Trophoblast cell (in vitro differentiated cells and primary cell): ENCODE measurements around the gene PLCH2.
A peak's percentile ranks its signal among the peaks of the same experiment; 100 is the strongest.

ENCODE experiments used
- DNase-seq, 2 donors: peaks; one replicate each; pipeline ENCODE4 v3.0.0-alpha.2; 2016
- H2AFZ ChIP-seq: 2 replicates; pipeline ENCODE4 v1.6.1; 2013; ENCODE audit warnings: low read length, moderate library complexity, mild to moderate bottlenecking; ENCODE audit not compliant: insufficient read depth, poor library complexity
- H2AK5ac ChIP-seq: 2 replicates; pipeline ENCODE4 v1.6.1; 2013; ENCODE audit warnings: mild to moderate bottlenecking, low read length
- H2BK120ac ChIP-seq: 2 replicates; pipeline ENCODE4 v1.6.1; 2013; ENCODE audit warnings: low read length, mild to moderate bottlenecking, moderate library complexity; ENCODE audit not compliant: insufficient read depth, poor library complexity
- H2BK12ac ChIP-seq: 2 replicates; pipeline ENCODE4 v1.6.1; 2013; ENCODE audit warnings: mild to moderate bottlenecking, low read length, moderate library complexity
- H2BK5ac ChIP-seq: 2 replicates; pipeline ENCODE4 v1.6.1; 2013; ENCODE audit warnings: low read length, low read depth, moderate library complexity, mild to moderate bottlenecking; ENCODE audit not compliant: poor library complexity
- H3K14ac ChIP-seq: 2 replicates; pipeline ENCODE4 v1.6.1; 2013; ENCODE audit warnings: mild to moderate bottlenecking, low read length
- H3K18ac ChIP-seq: 2 replicates; pipeline ENCODE4 v1.6.1; 2013; ENCODE audit warnings: mild to moderate bottlenecking, low read length
- H3K23ac ChIP-seq: 2 replicates; pipeline ENCODE4 v1.6.1; 2013; ENCODE audit warnings: low read length
- H3K27ac ChIP-seq: 2 replicates; pipeline ENCODE4 v1.5.1; 2013; ENCODE audit warnings: low read depth, mild to moderate bottlenecking, inconsistent platforms, low read length, moderate library complexity
- H3K27me3 ChIP-seq: 2 replicates; pipeline ENCODE4 v1.6.1; 2013; ENCODE audit warnings: inconsistent platforms, mild to moderate bottlenecking, low read length, moderate library complexity; ENCODE audit not compliant: insufficient read depth
- H3K36me3 ChIP-seq, 2 experiments: 1 replicate in 1 of 2; 2 replicates in 1 of 2; pipeline ENCODE4 v1.6.1; 2013; ENCODE audit warnings: low read length in 2 of 2, mild to moderate bottlenecking in 2 of 2, moderate library complexity in 1 of 2; ENCODE audit not compliant: insufficient read depth in 2 of 2, control insufficient read depth in 1 of 2
- H3K4ac ChIP-seq: 2 replicates; pipeline ENCODE4 v1.6.1; 2013; ENCODE audit warnings: low read depth, mild to moderate bottlenecking, low read length, moderate library complexity
- H3K4me1 ChIP-seq, 2 experiments: 1 replicate in 1 of 2; 2 replicates in 1 of 2; pipeline ENCODE4 v1.6.1; 2013; ENCODE audit warnings: low read length in 2 of 2, mild to moderate bottlenecking in 2 of 2, moderate library complexity in 1 of 2; ENCODE audit not compliant: insufficient read depth in 2 of 2, control insufficient read depth in 1 of 2
- H3K4me2 ChIP-seq: 2 replicates; pipeline ENCODE4 v1.6.1; 2013; ENCODE audit warnings: inconsistent platforms, mild to moderate bottlenecking, low read length, moderate library complexity
- H3K4me3 ChIP-seq: 2 replicates; pipeline ENCODE4 v1.5.1; 2013; ENCODE audit warnings: mild to moderate bottlenecking, low read depth, low read length, inconsistent platforms
- H3K79me1 ChIP-seq: one replicate; pipeline ENCODE4 v1.6.1; 2013; ENCODE audit warnings: low read length
- H3K79me2 ChIP-seq: 2 replicates; pipeline ENCODE4 v1.6.1; 2013; ENCODE audit warnings: low read length, mild to moderate bottlenecking; ENCODE audit not compliant: control insufficient read depth, insufficient read depth, poor library complexity
- H3K9ac ChIP-seq: 2 replicates; pipeline ENCODE4 v1.6.1; 2013; ENCODE audit warnings: mild to moderate bottlenecking, low read length
- H3K9me3 ChIP-seq: 2 replicates; pipeline ENCODE4 v1.6.1; 2013; ENCODE audit warnings: low read depth, mild to moderate bottlenecking, control low read depth, inconsistent platforms, low read length; ENCODE audit not compliant: insufficient read depth
- H4K12ac ChIP-seq: 2 replicates; pipeline ENCODE4 v1.6.1; 2013; ENCODE audit warnings: low read depth, mild to moderate bottlenecking, low read length, moderate library complexity
- H4K8ac ChIP-seq: 2 replicates; pipeline ENCODE4 v1.6.1; 2013; ENCODE audit warnings: low read depth, mild to moderate bottlenecking, low read length, moderate library complexity
- H4K91ac ChIP-seq: one replicate; pipeline ENCODE4 v1.6.1; 2013; ENCODE audit warnings: low read depth, mild to moderate bottlenecking, low read length, moderate library complexity
- WGBS: extraction: QIAGEN DNeasy Blood & Tissue Kit; methylation state at CpG from one replicate; pipeline ENCODE4 v1.1.7; 2013; ENCODE audit warnings: missing lambda C conversion rate; ENCODE audit not compliant: insufficient read length, insufficient coverage; ENCODE audit errors: extremely low coverage; 5-methylcytosine and 5-hydroxymethylcytosine counted together

The PLCH2 gene

DNA sequence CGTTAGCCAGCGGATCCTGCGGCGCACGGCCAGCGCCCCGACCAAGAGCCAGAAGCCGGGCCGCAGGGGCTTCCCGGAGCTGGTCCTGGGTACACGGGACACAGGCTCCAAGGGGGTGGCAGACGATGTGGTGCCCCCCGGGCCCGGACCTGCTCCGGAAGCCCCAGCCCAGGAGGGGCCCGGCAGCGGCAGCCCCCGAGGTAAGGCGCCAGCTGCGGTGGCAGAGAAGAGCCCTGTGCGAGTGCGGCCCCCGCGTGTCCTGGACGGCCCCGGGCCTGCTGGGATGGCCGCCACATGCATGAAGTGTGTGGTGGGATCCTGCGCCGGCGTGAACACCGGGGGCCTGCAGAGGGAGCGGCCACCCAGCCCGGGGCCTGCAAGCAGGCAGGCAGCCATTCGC lies 26.1 kb downstream of the PLCH2 start:
- Histone ChIP-seq H3K27ac (no peak overlapping the region), H3K4me3 (no peak overlapping the region), H2BK5ac (no peak overlapping the region), H3K23ac (no peak overlapping the region), H4K8ac (no peak overlapping the region), H3K9ac (no peak overlapping the region), H2AK5ac (no peak overlapping the region), H3K79me2 (no peaks in the 10 kb centered on the region), H3K9me3 (peaks cover 5% of the 10 kb centered on the region), H3K36me3 (no peaks in the 10 kb centered on the region), H2BK120ac (no peak overlapping the region), H4K12ac (no peak overlapping the region), H3K79me1 (no peaks in the 10 kb centered on the region), H3K18ac (no peak overlapping the region), H3K4ac (no peak overlapping the region), H2AFZ (no peak overlapping the region), H3K14ac (no peak overlapping the region), H3K4me1 (no peaks in the 10 kb centered on the region), H2BK12ac (no peak overlapping the region), H3K4me2 (no peak overlapping the region), H3K27me3 (no peaks in the 10 kb centered on the region), H4K91ac (no peak overlapping the region)
- DNase-seq = no peak
- WGBS = no CpG with 5 or more reads among the region's 34 CpGs

- H3K36me3 ChIP-seq = peaks cover 2 to 6% of the 10 kb centered on the region in 2 experiments
- no peak overlapping the region for H2BK5ac ChIP-seq
- H2BK120ac ChIP-seq = no peak overlapping the region
- H3K4me3 ChIP-seq = peak overlapping the region; percentile 30
- no peaks in the 10 kb centered on the region for H3K4me1 ChIP-seq
- H2AFZ ChIP-seq = no peak overlapping the region
- H2BK12ac ChIP-seq = no peak overlapping the region
- H3K9me3 ChIP-seq = peaks cover 5% of the 10 kb centered on the region
- H3K18ac ChIP-seq = no peak overlapping the region
- no peak overlapping the region for H3K9ac ChIP-seq
- no peaks in the 10 kb centered on the region for H3K79me2 ChIP-seq
- no peak for DNase-seq
- no peak overlapping the region for H4K8ac ChIP-seq
- H3K27ac ChIP-seq = no peak overlapping the region
- WGBS = no CpG with 5 or more reads among the region's 36 CpGs
- no peak overlapping the region for H2AK5ac ChIP-seq
- no peak overlapping the region for H3K4me2 ChIP-seq
- H3K14ac ChIP-seq = no peak overlapping the region
- no peak overlapping the region for H4K91ac ChIP-seq
- no peak overlapping the region for H3K23ac ChIP-seq
- H3K4ac ChIP-seq = no peak overlapping the region
- H3K79me1 ChIP-seq = no peaks in the 10 kb centered on the region
- H3K27me3 ChIP-seq = no peaks in the 10 kb centered on the region
- no peak overlapping the region for H4K12ac ChIP-seq
Measured at GRCh38 chr1:2502661-2503553, 26.8 kb downstream of the PLCH2 start.

DNA sequence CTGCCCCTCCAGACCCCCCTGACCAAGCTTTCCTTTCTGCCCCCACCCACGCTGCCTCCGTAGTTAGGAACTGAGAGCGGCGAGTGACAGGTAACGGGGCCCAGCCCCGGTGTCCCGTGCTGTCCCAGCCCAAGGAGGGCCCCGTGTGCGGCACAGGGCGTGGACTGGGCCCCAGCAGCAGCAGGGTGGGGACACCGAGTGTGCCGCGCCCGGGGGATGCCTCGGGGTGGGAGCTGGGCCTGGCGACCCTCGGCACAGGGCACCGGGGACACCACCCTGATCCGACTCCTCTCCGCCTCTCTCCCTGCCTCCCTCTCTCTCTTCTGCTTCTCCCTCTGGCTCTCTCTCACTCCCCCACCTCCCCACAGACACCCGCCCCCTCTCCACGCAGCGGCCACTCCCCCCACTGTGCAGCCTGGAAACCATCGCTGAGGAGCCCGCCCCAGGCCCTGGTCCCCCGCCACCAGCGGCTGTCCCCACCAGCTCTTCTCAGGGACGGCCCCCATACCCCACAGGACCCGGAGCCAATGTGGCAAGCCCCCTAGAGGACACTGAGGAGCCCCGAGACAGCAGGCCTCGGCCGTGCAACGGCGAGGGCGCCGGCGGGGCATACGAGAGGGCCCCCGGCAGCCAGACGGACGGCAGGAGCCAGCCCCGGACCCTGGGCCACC lies 27.6 kb downstream of the PLCH2 start:
- no peaks in the 10 kb centered on the region for H3K79me2 ChIP-seq
- no peak overlapping the region for H3K4ac ChIP-seq
- H2BK5ac ChIP-seq = no peak overlapping the region
- peaks cover 8 to 12% of the 10 kb centered on the region in 2 experiments for H3K36me3 ChIP-seq
- no peaks in the 10 kb centered on the region for H3K79me1 ChIP-seq
- H3K27me3 ChIP-seq = no peaks in the 10 kb centered on the region
- H3K4me3 ChIP-seq = peak overlapping the region; percentile 30
- no peak overlapping the region for H4K91ac ChIP-seq
- H4K8ac ChIP-seq = no peak overlapping the region
- H3K9ac ChIP-seq = no peak overlapping the region
- H2AK5ac ChIP-seq = no peak overlapping the region
- no peak overlapping the region for H3K4me2 ChIP-seq
- no peak overlapping the region for H4K12ac ChIP-seq
- H3K18ac ChIP-seq = no peak overlapping the region
- no peak overlapping the region for H2BK120ac ChIP-seq
- peaks cover 5% of the 10 kb centered on the region for H3K9me3 ChIP-seq
- H3K14ac ChIP-seq = no peak overlapping the region
- no CpG with 5 or more reads among the region's 42 CpGs for WGBS
- H2AFZ ChIP-seq = no peak overlapping the region
- no peak for DNase-seq
- no peaks in the 10 kb centered on the region for H3K4me1 ChIP-seq
- H3K23ac ChIP-seq = no peak overlapping the region
- H3K27ac ChIP-seq = no peak overlapping the region
- H2BK12ac ChIP-seq = no peak overlapping the region

DNA sequence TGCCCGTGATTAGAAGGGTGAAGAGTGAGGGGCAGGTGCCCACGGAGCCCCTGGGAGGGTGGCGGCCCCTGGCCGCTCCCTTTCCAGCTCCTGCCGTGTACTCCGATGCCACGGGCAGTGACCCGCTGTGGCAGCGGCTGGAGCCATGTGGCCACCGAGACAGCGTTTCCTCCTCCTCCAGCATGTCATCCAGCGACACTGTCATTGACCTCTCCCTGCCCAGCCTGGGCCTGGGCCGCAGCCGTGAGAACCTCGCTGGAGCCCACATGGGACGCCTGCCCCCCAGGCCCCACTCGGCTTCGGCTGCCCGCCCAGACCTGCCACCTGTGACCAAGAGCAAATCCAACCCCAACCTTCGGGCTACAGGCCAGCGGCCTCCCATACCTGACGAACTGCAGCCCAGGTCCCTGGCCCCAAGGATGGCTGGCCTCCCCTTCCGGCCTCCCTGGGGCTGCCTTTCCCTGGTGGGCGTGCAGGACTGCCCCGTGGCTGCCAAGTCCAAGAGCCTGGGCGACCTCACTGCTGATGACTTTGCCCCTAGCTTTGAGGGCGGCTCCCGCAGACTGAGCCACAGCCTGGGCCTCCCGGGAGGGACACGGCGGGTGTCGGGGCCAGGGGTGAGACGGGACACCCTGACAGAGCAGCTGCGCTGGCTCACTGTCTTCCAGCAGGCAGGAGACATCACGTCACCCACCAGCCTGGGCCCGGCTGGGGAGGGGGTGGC lies 28.3 kb downstream of the PLCH2 start:
- Histone ChIP-seq H2BK5ac (no peak overlapping the region), H2AFZ (no peak overlapping the region), H4K12ac (no peak overlapping the region), H3K27ac (no peak overlapping the region), H2BK120ac (no peak overlapping the region), H3K79me1 (no peaks in the 10 kb centered on the region), H3K4me3 (no peak overlapping the region), H4K8ac (no peak overlapping the region), H3K9me3 (peaks cover 5% of the 10 kb centered on the region), H3K14ac (no peak overlapping the region), H3K36me3 (peaks cover 15 to 19% of the 10 kb centered on the region in 2 experiments), H4K91ac (no peak overlapping the region), H3K4ac (no peak overlapping the region), H2AK5ac (no peak overlapping the region), H3K27me3 (no peaks in the 10 kb centered on the region), H3K23ac (no peak overlapping the region), H3K9ac (no peak overlapping the region), H3K4me2 (no peak overlapping the region), H3K4me1 (no peaks in the 10 kb centered on the region), H2BK12ac (no peak overlapping the region), H3K79me2 (no peaks in the 10 kb centered on the region), H3K18ac (no peak overlapping the region)
- no CpG with 5 or more reads among the region's 36 CpGs for WGBS
- no peak for DNase-seq
